ENCODE results near the gene SPATA7. TPM values are rescaled to one million over a fixed set of nuclear protein-coding genes. Genes with fewer than 3 reads are reported as not detected.

Gene SPATA7
- total RNA-seq, 1 donor from 2014 or later: 10.2 TPM

DNA sequence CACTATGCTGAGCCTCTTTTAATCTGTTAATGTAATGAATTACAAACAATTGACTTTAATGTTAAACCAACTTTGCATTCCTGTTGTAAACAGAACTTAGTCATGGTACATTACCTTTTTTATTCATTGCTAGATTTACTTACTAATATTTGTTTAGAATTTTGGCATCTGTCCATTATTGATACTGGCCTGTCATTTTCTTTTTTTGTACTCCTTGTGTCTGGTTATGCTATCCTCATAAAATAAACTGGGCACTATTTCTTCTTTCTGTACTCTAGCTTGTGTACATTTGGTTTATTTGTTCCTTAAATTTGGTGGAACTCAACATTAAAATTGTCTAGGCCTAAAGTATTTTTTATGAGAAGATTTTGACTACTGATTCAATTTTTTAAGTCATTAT, 32.1 kb downstream of the SPATA7 start:
- DNase-seq (ENCODE audit: low read depth, low spot score): no peak

DNA sequence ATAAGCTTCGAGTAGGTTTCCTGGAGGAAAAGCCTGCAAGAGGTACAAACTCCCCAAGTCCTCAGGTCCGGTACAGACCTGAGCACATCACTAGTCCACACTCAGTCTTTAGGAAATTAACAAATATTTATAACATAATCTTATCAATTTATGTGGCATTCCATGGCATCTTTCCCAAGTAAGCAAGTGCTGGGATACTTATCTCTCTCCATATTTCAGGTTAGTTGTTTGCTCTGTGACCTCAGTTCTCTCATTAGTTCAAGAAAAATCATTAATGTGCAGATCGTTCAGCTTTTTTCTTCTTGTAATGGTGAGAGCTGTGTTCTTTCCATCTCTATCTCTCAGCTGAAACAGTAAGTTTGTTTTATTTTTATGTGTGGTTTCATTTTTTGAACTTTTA, 34.7 kb downstream of the SPATA7 start:
- DNase-seq (ENCODE audit: low read depth, low spot score): no peak

DNA sequence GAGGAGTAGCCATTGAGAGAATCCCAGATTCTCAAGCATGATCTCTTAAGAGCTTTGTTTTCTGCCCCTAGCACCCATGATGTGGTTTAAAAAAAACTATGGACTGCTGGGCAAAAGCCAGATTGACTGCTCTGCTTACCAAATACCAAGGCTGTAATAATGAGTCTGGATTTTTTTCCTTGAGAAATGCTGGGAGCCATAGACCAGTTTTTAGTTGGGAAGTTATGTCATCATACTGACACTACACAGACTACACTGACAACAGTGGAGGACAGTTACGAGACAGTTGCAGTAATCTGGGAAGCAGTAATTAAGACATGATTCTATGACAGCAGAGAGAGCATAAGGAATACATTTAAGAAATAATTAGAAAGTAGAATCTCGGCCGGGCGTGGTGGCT, 35.8 kb downstream of the SPATA7 start:
- no peak for DNase-seq (ENCODE audit: low read depth, low spot score)

DNA sequence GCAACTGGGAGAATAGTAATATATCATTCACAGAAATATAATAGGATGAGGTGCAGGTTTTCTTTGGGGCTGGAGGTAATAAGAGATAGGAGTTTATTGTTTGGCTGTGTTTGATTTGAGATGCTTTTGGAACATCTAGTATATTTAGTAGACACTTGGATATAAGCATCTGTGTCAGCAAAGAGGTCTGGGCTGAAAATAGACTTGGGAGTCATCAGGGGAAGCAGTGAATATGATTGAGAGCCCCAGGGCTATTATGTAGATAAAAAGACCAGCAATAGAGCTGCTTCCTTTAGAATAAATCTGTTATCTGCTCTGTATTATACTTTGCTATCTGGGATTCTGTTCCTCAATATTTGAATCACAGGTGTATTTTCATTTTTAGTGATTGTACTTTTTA, 36.6 kb downstream of the SPATA7 start:
- no peak for DNase-seq (ENCODE audit: low read depth, low spot score)

DNA sequence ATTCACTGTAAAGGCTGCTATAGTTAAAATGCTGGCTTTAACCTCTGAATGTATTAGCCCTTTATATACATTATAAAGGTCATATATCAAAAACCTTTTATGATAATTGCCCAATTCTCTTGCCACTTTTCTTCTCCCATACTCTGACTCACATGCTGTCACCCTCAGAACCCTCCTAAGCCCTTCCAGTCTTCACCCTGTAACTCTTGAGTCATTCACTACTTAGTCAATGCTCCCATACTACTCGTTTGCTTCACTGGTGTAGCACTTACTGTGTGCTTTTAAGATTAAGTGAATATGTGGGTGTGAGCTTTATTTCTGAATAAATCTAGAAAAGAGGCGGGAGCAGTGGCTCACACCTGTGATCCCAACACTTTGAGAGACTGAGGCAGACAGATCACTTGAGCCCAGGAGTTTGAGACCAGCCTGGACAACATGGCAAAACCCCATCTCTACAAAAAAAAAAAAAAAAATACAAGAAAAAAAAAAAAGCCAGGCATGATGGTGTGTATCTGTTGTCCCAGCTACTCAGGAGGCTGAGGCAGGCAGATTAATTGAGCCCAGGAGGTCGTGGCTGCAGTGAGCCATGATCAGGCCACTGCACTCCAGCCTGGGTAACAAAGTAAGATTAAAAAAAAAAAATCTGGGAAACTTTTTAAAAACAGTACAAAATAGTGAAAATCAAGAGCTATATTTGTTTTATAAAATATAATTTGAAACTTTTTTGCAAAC, 37.6 kb downstream of the SPATA7 start:
- DNase-seq (ENCODE audit: low read depth, low spot score): no peak

DNA sequence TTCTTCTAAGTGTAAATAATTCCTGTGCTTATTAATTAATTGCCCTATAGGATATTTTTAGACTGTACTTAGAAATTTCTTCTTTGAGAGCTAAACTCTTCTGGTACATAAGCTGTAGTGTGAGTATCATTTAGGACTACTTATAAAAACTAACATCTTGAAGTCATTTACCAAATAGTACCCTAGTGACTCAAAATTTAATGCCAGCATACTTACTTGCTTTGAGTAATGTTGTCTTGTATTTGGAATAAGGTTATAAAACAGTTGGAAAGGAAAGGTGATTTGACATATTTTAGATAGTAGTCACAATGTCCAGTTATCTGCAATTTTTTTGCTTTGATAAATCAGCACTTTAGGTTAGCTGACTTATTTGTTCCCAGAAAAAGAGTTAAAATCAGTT, 39.1 kb downstream of the SPATA7 start:
- DNase-seq (ENCODE audit: low read depth, low spot score): no peak

DNA sequence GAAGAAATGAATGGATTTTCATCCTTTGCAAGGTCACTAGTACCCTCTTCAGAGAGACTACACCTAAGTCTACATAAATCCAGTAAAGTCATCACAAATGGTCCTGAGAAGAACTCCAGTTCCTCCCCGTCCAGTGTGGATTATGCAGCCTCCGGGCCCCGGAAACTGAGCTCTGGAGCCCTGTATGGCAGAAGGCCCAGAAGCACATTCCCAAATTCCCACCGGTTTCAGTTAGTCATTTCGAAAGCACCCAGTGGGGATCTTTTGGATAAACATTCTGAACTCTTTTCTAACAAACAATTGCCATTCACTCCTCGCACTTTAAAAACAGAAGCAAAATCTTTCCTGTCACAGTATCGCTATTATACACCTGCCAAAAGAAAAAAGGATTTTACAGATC, 40.8 kb downstream of the SPATA7 start:
- no peak for DNase-seq (ENCODE audit: low read depth, low spot score)

DNA sequence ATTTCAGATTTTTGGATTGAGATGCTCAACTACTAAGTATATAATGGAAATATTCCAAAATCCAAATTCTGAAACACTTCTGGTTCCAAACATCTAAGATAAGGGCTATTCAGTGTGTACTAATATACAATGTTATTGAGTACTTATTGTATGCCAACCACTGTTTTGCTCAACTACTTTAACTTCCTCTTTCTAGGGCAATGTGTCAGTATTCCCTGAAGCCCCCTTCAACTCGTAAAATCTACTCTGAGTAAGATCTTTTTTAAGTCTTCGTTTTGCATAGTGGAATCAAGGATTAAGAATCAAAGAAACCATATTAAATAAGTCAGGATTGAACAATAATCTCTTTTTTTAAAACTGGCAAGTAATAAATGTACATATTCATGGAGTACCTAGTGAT, 45.5 kb downstream of the SPATA7 start:
- DNase-seq (ENCODE audit: low read depth, low spot score): no peak

DNA sequence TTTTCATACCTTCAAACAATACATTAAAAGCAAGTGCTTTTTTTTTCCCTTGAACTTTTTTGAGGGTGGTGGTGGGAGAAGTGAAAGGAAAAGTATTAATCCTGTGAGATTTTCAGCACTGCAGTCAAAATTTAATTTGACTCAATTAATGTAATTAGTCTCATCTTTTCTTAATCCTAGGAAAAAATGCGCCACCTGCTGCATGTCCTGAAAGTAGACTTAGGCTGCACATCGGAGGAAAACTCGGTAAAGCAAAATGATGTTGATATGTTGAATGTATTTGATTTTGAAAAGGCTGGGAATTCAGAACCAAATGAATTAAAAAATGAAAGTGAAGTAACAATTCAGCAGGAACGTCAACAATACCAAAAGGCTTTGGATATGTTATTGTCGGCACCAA, 52.2 kb downstream of the SPATA7 start:
- no peak for DNase-seq (ENCODE audit: low read depth, low spot score)

DNA sequence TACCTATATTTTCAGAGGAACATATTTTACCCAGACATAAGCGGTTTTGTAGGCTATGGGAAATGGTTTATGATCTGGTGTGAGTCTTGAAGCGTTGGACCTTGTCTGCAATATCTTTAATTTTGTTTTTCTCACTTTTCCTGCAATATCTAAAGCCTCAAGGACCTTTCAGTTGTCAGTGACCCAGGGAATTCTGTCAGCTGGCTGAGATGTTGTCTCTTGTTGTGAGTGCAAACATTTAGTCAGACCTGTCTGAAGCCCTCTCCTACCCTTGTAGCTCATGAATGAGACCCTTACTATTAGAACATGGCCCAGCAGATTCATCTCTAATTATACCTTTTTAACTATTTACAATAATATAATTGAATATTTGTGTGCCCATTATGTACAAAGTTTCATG, 53.6 kb downstream of the SPATA7 start:
- DNase-seq (ENCODE audit: low read depth, low spot score): no peak

DNA sequence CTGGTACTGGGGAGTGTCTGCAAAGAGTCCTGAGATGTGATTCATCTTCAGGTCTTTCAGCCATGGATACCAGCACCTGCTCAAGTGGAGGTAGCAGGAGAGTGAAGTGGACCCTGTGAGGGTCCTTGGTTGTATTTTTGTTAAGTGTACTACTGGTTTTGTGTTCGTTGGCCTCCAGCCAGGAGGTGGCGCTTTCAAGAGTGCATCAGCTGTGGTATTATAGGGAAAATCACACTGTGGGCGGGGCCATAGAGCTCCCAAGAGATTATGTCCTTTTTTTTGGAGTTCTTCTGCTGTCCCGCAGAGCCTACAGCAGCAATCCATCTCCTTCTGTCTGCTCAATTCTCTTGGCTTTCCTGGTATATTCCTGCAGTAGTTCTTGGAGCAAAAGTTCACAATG, 66.8 kb downstream of the SPATA7 start:
- no peak for DNase-seq (ENCODE audit: low read depth, low spot score)

DNA sequence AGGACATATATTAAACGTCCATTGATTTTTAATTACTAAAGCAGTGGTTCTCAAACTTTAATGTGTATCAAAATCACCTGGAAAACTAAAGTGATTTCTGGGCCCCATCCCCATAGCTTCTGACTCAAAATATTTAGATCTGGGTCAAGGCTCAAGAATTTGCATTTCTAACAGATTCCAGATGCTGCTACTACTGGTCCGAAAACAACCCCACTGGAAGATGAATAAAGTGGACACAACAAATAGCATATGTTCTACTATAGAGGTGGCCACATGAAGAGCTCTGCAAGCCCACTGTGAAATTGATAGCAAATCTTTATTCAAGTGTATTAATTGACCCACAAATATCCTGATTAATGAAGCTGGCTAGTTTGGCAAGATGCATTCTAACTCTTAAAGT, 69.4 kb downstream of the SPATA7 start:
- no peak for DNase-seq (ENCODE audit: low read depth, low spot score)

DNA sequence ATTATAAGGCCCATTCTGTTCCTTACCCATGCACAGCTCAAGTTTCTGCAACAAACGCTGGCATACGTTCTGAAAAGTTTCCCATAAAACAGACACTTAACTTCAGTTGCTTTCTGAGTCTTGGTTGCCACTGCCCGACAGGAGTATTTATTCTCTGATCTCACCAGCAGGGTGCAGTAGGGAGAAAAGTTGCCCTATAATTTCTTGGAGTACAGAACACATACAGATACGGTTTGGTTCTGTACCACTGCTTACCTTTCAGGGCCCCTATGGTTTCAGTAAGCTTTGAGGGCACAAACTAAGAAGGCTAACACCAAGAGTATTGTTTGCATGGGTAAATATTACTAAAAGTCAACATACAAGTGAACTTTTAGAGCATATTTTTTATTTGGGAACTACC, 77.9 kb downstream of the SPATA7 start:
- no peak for DNase-seq (ENCODE audit: low read depth, low spot score)

DNA sequence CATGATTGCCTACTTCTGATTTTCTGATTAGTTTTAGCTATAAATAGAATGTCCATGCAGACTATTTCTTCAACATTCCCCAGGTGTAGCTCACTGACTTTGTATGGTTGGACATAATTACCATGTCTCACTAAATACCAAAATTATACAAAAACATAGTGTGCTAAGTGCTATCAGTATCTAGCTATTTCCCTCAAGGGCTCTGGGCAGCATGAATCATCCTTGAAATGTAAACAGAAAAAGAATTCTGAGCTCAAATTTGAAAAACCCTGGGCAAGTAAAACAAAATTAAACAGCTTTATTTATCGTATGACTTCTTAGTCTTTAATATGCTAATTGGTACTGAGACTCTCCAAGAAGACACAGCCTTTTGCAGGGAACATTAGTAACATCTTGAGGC, 82.9 kb downstream of the SPATA7 start:
- DNase-seq (ENCODE audit: low read depth, low spot score): no peak

DNA sequence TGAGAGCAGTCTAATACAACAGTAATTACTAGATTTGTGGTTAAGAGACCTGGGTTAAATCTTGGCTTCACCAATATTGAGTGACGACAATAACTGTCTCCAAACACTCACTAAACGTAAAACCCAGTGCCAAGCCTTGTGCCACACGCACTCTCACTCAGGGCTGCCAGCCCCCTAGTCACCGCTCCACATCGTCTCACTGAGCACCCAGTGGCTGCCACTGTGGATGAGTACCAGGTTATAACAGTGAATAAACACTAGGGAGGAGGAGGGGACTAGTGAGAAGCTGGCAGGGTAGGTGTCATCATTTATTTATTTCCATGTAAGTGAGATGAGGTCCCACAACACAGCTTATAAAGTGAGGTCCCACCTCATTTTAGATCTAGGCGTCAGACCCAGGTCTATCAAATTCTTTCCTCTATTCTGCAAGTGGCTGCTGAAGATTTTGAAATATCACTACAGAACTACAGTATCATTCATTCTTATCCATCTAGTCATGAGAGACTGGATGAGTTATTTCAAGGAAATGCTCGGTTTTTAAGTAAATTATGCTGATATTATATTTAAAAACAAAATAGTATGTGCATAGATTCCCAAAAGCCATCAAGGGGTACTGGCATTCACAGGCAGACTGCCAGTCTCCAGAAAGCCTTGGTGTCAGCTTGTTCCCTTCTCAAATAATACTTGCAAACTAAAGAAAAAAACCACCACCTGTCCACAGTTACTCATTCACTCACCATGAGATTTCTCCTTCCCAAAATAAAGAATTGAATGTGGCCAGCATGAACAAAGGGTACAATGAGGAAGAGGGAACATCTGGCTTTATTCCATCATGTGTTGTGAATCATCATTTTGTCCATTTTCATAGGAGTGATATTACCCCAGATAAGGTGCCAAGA, 85.3 kb downstream of the SPATA7 start:
- DNase-seq (ENCODE audit: low read depth, low spot score): no peak

DNA sequence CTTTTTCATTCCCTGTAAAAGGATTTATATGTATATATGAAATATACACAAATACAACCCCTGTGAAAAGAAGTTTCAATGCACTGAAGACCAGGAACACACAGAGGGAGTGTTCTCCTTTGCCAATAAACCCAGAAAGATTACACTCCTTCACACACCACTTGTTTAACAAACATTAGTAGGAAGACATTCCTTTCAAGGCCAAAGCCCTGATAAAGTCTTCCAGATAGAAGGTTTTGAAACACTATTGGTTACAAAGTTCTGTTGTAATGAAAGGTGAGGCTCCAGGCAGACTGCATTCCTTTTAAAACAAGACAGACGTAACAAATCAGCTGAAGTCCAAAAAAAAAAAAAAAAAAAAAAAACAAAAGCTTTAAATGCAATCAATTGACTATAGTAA, 88.3 kb downstream of the SPATA7 start:
- no peak for DNase-seq (ENCODE audit: low read depth, low spot score)

DNA sequence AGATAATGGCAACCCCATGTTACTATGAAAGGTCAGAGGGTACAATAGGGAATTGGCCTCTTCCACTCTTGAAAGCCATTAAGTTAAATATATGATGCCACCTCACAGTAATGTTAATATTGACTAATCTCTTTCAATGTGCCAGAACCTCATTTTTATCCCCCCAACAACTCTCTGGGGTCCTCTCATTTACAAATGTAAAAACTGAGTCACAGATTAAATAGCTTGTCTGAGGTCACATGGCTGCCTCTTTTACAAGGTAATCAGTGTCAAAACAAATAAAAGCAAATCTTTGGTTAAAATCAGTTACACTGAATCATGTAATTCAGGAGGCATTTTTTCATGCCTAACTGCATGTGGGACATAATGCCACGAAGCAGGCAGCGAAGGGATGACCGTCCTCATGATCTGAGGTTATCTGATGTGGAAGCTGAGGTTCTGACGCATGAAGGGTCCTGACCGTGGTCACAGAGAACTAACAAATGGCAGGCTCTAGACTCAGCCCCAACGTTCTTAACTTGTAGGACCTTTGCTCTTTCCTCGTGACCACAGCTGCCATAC, 90.8 kb downstream of the SPATA7 start:
- no peak for DNase-seq (ENCODE audit: low read depth, low spot score)

DNA sequence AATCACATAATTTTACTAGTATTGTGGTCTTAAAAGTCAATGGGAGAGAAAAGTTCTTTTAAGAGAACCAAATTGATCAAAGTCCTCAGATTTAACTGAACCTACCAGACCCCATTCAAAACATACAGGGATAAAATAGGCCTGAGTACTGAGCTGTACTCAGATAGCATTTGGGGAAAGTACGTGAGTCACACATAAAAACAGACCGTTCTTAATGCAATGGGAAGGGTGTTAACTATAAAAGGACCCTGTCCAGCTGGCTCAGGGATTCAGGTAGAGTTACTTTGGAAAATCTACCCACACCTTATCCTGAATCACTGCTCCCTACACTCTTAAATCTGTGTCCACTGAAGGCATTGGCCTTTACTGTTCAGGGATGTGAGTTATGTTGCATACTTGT, 91.4 kb downstream of the SPATA7 start:
- no peak for DNase-seq (ENCODE audit: low read depth, low spot score)

DNA sequence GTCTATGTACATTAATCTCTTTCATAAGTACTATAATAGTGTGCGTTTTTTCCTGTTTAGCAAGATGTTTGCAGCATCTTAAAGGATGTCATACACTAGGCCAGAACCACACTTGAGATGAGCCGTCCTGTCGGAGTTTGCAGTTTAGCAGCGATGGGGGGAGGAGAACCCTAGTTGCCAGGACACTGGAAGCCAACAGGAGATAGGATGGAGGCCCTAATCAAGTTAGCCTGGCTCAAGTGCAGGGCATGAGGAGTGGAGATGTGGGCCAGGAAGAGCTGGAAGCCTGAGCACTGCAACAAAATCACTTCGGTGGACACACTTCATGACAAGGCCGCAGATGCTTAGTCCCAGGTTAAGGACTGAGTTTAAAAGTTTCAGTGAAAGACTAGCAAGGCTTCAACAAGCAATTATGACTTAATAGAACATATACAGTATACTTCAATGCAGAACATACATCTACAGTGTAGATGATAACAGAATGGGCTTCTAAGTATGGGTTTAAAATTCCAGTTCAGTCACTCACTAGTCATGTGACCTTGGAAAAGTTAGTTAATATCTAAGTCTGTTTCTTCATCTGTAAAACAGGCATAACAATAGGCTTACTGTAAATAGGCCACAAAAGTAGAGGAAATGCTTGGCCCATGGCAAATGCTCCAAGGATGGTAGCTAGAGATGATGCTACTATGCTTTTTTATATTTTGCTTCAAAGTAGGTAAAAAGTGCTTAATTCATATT, 92.2 kb downstream of the SPATA7 start:
- DNase-seq (ENCODE audit: low read depth, low spot score): no peak

DNA sequence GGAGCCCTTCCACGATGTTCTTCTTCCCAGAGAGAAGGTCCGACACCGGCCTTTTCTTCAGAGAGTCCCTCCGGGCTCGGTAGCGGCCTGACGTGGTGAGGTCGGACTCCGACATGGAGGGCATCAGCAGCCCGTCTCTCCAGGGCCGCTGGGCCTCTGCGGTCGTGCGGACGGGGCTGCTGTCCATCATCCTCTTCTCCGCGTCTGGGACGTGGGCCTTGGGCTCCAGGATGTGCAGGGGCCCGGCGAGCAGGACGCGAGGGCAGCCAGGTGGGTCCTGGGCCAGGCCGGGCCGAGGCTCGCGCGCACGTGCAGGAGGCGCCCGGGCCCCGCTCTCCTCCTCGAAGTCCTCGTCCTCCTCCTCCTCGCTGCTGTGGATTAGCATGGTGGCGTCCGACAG, 93.5 kb downstream of the SPATA7 start:
- DNase-seq (ENCODE audit: low read depth, low spot score): no peak

DNA sequence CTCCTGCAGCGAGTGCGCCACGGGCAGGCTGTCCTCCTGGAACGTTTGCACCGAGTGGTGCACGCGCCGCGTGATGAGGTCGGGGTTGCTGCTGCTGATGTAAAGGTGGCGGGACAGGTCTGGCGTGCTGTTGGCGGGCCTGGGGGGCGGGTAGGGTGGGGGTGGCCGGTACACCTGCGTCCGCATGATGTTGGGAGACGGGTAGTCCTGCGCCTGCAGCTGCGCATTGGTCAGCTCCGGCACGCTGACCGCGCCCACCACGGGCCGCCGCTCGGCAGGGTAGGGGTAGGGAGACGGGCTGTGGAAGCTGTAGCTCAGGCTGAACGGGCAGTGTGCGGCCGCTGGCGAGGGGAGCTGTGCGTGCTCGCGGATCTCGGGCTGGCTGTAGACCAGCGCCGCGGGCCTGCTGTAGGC, 94.1 kb downstream of the SPATA7 start:
- DNase-seq (ENCODE audit: low read depth, low spot score): no peak

DNA sequence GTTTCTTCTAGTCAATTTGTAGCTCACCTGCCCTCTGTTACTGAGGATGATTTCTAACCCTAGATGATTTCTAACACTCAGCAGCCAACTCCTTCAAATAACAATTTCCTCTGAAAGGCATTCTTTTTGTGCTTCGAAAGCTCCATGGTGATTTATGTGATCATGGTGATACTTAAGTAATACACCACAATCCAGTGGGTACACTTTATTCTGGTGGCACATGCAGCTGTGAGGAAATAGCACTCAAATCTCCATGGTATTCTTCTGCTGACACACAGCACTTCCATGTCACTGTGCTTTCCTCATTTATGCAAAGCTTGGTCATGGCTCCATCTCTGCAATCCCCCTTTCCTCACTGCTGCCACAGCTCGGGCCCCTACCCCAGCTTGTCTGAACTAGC, 95.6 kb downstream of the SPATA7 start:
- DNase-seq (ENCODE audit: low read depth, low spot score): no peak

Data from pulmonary artery endothelial cell (primary cell).